AG04450 (cell line): ENCODE data around the gene LCN10. TPM values are rescaled to one million over a fixed set of nuclear protein-coding genes. Genes with fewer than 3 reads are reported as not detected.
"Not testable (repeated sequence)": the region's sequence is repeated elsewhere in the genome, so short reads cannot be mapped to it uniquely, and the experiment has no call there.

ENCODE experiments used
- CTCF ChIA-PET: fragments of 300-600, 350-600 bp; formaldehyde crosslinking; extraction: SDS; loops from one replicate; lab custom pipeline; 2022; ENCODE audit warnings: antibody characterized with exemption, inconsistent platforms; lab: Charles Lee
- POLR2A ChIA-PET: fragments of 350-600 bp; formaldehyde crosslinking; extraction: SDS; loops from one replicate; lab custom pipeline; 2021; ENCODE audit warnings: antibody characterized with exemption, inconsistent platforms; lab: Yijun Ruan, JAX
- DNase-seq: peaks from one replicate; pipeline ENCODE4 v3.0.0-alpha.2; 2011; ENCODE audit warnings: low read depth, low spot score
- H3K27ac ChIP-seq: one replicate; pipeline ENCODE4 v1.5.1; 2012; ENCODE audit warnings: low read depth, low read length, control low read depth
- H3K27me3 ChIP-seq: one replicate; pipeline ENCODE4 v1.6.0; 2012; ENCODE audit warnings: low read length; ENCODE audit not compliant: control insufficient read depth, insufficient read depth
- H3K4me3 ChIP-seq: 2 replicates; pipeline ENCODE4 v1.5.1; 2011; ENCODE audit warnings: mild to moderate bottlenecking, low read depth, low read length, control low read depth
- H3K9me3 ChIP-seq: 2 replicates; pipeline ENCODE4 v1.5.1; 2012; ENCODE audit warnings: low read length; ENCODE audit not compliant: control insufficient read depth, insufficient read depth
- CTCF ChIP-seq: IDR thresholded peaks from 2 replicates; pipeline ENCODE4 v1.5.1; 2011; ENCODE audit warnings: low read depth, low read length, control low read depth, inconsistent platforms
- polyA plus RNA-seq: library from polyadenylated mRNA; depleted of rRNA; stranded (reverse); fragments of >200 nt; gene quantifications from 2 replicates; pipeline ENCODE4 v1.2.3, GENCODE V29; 2011

LCN10 gene
- polyA plus RNA-seq, 1 experiment: not detected

GRCh38 chr9:136712690-136713544 is 29.8 kb downstream of the LCN10 start:
- DNase-seq: no peak
- CTCF ChIA-PET: no interaction called here
- Histone ChIP-seq H3K27ac (no peak overlapping the region), H3K4me3 (peak overlapping the region; percentile 44), H3K27me3 (peaks cover 16% of the 10 kb centered on the region), H3K9me3 (no peaks in the 10 kb centered on the region; the same call in 1 of the 2 replicates)
- POLR2A ChIA-PET: interaction anchor here (1.1 to 2.1 kb wide), 2 partner anchors 14 to 15 kb away, joined by 3 to 14 read pairs; no protein-coding TSS in a partner anchor
- TF ChIP-seq CTCF: no peak

- Histone ChIP-seq H3K27me3 (peaks cover 16% of the 10 kb centered on the region), H3K4me3 (peak within 1 kb of the TSS; percentile 44), H3K9me3 (no peaks in the 10 kb centered on the region; the same call in 1 of the 2 replicates), H3K27ac (no peak within 1 kb of the TSS)
- ChIA-PET POLR2A (no interaction called here), CTCF (no interaction called here)
- DNase-seq: no peak
- TF ChIP-seq CTCF: no peak
Measured at GRCh38 chr9:136711751-136712689, 30.7 kb downstream of the LCN10 start, which contains the start of gene DIPK1B. TSS of gene DIPK1B (plus strand) at chr9:136712572. CDS start at chr9:136712666, 94 bp downstream.

- H3K27me3 ChIP-seq: peaks cover 16% of the 10 kb centered on the region
- H3K27ac ChIP-seq, POLR2A ChIA-PET, DNase-seq, H3K4me3 ChIP-seq, H3K9me3 ChIP-seq: not testable (repeated sequence)
- CTCF ChIA-PET: interaction anchor here (0.6 to 0.9 kb wide), 2 partner anchors 39 to 75 kb away, joined by 4 read pairs; no protein-coding TSS in a partner anchor
Measured at GRCh38 chr9:136711219-136711648, 31.5 kb downstream of the LCN10 start.

GRCh38 chr9:136710543-136710942 is 32.2 kb downstream of the LCN10 start:
- no peak for DNase-seq
- Histone ChIP-seq H3K27me3 (peaks cover 16% of the 10 kb centered on the region), H3K4me3 (no peak overlapping the region), H3K9me3 (no peaks in the 10 kb centered on the region; the same call in 1 of the 2 replicates), H3K27ac (no peak overlapping the region)
- no peak for TF ChIP-seq CTCF
- ChIA-PET POLR2A (no interaction called here), CTCF (interaction anchor here (0.6 to 0.9 kb wide), 2 partner anchors 39 to 75 kb away, joined by 4 read pairs; no protein-coding TSS in a partner anchor)

GRCh38 chr9:136709454-136710109 is 33.2 kb downstream of the LCN10 start:
- TF ChIP-seq CTCF: no peak
- no peak overlapping the region for H3K27ac ChIP-seq
- no peak overlapping the region for H3K4me3 ChIP-seq
- POLR2A ChIA-PET: no interaction called here
- H3K9me3 ChIP-seq: no peaks in the 10 kb centered on the region; the same call in 1 of the 2 replicates
- H3K27me3 ChIP-seq: peaks cover 14% of the 10 kb centered on the region
- CTCF ChIA-PET: no interaction called here
- DNase-seq: no peak
